ENCODE measurements around the gene GALNT11.
A peak's percentile ranks its signal among the peaks of the same experiment; 100 is the strongest.

Gene GALNT11

GRCh38 chr7:152129682-152130081 lies 104.2 kb downstream of the GALNT11 start:
- DNase-seq (ENCODE audit: insufficient read length, low spot score) (no peak), FAIRE-seq (no peak)
- TF ChIP-seq POLR2A (IDR thresholded peaks at IDR 0.05; ENCODE audit: low read depth, low read length), result no peak

- DNase-seq (ENCODE audit: insufficient read length, low spot score), result no peak
- no peak for TF ChIP-seq POLR2A (IDR thresholded peaks at IDR 0.05; ENCODE audit: low read depth, low read length)
- no peak for FAIRE-seq
Observed at GRCh38 chr7:152130658-152131590, 105.5 kb downstream of the GALNT11 start.

DNA sequence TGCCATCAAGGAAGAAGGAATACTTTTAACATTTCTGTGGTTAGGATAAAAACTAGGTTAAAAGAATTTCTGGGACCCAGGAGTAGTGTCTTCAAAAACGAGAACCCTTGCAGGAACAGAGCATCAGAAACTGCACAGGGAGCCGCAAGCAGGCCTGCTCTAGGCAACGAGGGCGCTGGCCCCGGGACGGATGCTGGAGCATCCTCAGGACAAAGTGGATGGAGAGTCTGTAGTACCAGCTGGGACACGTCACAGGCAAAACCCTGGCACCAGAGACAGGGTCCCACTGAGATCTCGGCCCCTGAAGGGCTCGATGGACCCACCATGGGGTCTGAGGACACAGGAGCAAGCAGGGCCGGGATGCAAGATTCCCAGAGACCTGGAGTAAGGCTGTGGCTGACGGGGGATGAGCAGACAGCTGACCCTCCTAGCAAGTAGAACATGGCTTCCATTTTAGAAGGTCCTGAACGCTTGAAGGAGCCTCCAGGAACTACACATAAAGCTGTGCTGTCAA lies 106.6 kb downstream of the GALNT11 start:
- TF ChIP-seq POLR2A (IDR thresholded peaks at IDR 0.05; ENCODE audit: low read depth, low read length), result no peak
- FAIRE-seq (no peak), DNase-seq (ENCODE audit: insufficient read length, low spot score) (no peak)

GRCh38 chr7:152132812-152133211 lies 107.3 kb downstream of the GALNT11 start:
- DNase-seq (ENCODE audit: insufficient read length, low spot score), result no peak
- FAIRE-seq, result no peak
- no peak for TF ChIP-seq POLR2A (IDR thresholded peaks at IDR 0.05; ENCODE audit: low read depth, low read length)

GRCh38 chr7:152133804-152134203 lies 108.3 kb downstream of the GALNT11 start:
- TF ChIP-seq POLR2A (IDR thresholded peaks at IDR 0.05; ENCODE audit: low read depth, low read length), result no peak
- DNase-seq (ENCODE audit: insufficient read length, low spot score) (no peak), FAIRE-seq (no peak)

GRCh38 chr7:152136686-152137085 lies 111.2 kb downstream of the GALNT11 start:
- DNase-seq (ENCODE audit: insufficient read length, low spot score) (peak; percentile 20), FAIRE-seq (no peak)
- no peak for TF ChIP-seq POLR2A (IDR thresholded peaks at IDR 0.05; ENCODE audit: low read depth, low read length)

DNA sequence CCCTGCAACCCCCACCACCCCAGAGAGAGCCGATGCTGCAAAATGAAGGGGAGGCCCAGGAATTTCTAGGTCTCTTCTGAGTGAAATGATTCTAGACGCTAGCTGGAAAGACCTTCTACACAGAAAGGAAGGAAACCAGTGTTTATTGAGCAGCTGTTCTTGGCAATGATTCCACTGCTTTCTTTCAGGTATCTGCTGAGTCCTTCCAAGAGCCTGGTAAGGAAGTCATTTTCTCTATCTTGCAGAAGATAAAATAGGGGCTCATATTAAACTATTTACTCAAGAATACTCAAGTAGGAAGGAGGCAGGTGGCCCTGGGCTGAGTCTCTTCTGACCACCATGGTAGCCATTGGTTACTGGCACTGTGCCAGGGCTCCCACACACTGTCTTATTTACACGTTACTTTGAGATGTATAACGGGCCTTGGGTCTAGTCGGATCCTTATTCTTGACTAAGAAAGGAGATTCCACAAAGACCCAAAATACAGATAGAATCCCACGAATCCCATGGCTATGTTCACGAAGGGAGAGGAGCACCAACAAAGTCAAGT lies 112.1 kb downstream of the GALNT11 start:
- TF ChIP-seq POLR2A (IDR thresholded peaks at IDR 0.05; ENCODE audit: low read depth, low read length), result no peak
- no peak for FAIRE-seq

GRCh38 chr7:152140067-152140466 lies 114.6 kb downstream of the GALNT11 start:
- no peak for TF ChIP-seq POLR2A (IDR thresholded peaks at IDR 0.05; ENCODE audit: low read depth, low read length)
- no peak for DNase-seq (ENCODE audit: insufficient read length, low spot score)
- FAIRE-seq, result no peak

More for the DNA sequence above, 112.1 kb downstream of the GALNT11 start:
- no peak for DNase-seq (ENCODE audit: insufficient read length, low spot score)

- FAIRE-seq (no peak), DNase-seq (ENCODE audit: insufficient read length, low spot score) (no peak)
- no peak for TF ChIP-seq POLR2A (IDR thresholded peaks at IDR 0.05; ENCODE audit: low read depth, low read length)
Observed at GRCh38 chr7:152140560-152140959, 115.1 kb downstream of the GALNT11 start.

DNA sequence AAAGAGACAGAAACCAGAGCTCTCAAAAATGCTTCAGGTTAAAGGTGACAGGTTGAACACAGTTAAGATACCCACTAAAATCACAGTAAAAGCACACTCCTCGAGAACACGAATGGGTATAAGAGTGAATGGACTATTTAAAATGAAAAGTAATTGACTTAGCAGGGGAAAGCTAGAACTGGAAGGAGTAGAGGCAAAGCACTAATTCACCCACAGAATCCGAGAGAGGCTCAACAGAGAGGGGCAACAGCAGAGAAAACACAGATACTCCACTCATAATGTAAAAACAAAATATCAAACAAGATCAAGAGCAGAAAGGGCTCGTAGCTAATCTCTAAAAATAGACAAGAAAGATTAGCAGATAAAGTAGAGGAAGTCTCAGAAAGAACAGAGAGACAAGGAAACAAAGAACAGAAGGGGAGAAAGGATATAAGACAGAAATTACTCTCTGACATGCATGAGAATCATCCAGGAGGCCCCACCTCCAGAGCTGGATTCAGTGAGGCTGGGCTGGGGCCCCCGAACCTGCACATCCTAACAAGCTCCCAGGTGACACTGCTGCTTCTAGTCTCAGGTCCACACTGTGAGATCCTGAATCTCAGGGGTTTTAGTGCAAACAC lies 117.6 kb downstream of the GALNT11 start:
- no peak for TF ChIP-seq POLR2A (IDR thresholded peaks at IDR 0.05; ENCODE audit: low read depth, low read length)
- DNase-seq (ENCODE audit: insufficient read length, low spot score) (no peak), FAIRE-seq (no peak)

DNA sequence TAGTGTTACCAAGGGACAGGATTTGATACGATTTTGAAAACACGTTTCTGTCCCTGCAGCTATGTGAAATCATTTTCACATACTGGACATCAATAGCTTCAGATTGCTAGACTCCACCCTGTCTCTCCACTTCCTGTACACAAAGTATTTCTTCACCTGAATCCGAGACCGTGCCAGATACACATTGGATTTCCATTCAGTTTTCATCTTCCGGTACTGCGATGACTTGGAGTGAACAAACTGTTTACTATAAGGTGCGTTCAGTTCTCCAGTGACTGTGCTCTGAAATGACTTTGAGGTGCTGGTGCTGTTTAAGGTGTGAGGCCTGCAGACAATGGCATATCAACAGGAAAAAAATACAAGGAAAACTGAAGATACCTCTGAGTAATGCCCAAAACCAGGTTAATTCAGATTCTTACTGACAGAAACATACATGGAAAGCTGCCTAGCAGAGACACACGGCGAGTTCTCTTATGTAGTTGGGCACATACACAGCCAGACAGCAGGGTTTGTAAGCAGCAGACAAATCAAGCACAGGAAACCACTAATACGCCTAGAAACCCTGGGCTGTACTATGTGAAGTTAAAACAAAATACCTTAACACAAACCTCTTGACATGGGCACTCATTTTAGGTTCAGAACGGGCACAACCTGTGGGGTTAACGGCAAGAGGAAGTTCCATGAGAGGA lies 119.2 kb downstream of the GALNT11 start:
- no peak for TF ChIP-seq POLR2A (IDR thresholded peaks at IDR 0.05; ENCODE audit: low read depth, low read length)
- FAIRE-seq, result no peak

DNA sequence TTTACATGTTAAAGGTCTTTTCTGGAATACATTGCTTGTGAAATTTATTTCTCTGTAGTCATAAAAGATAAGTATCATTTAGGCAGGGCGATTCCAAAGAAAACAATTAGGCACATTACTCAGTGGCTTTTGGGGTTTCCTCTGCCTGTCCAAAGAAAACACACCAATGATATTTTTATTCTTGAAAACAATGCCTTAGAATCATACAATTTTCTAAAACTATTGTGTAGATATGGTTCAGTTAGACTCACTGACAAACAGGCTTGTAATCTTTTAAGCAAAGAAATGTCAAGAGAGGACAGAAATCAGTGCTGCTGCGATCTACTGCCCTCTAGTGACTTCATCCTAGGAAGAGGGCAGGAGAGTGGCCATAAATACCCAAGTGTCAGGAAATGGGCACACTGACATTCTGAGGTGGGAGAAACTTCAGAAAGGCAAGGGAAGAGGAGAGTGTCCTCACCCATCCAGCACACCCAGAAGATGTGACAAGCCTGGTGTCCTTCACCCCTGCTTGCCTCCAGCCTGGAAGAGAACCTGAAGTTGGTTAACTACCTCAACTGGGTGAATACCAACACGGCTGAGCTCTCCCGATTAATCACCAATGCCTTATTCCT lies 120.5 kb downstream of the GALNT11 start:
- DNase-seq (ENCODE audit: insufficient read length, low spot score) (peak; percentile 21), FAIRE-seq (no peak)
- TF ChIP-seq POLR2A (IDR thresholded peaks at IDR 0.05; ENCODE audit: low read depth, low read length), result no peak

More for the DNA sequence above, 119.2 kb downstream of the GALNT11 start:
- DNase-seq (ENCODE audit: insufficient read length, low spot score), result no peak

DNA sequence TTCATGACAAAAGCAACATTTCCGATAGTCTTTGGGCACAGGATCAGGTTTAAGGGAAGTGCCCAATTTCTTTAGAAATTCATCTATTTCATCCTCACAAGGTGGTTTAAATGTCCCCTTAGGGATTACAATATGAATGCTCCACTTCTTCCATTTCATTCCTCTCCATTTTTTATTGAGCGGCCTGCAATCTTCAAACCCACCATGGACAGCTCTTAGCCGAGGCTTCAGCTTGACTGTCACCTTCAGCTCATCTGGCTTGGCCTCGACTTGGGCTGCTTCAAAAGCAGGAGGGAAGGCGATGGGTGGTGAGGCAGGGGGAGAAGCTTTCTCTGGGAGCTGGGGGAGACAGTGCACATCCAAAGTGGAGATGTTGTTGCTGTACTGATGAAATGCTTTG lies 123.2 kb downstream of the GALNT11 start:
- FAIRE-seq, result no peak
- DNase-seq (ENCODE audit: insufficient read length, low spot score), result no peak
- no peak for TF ChIP-seq POLR2A (IDR thresholded peaks at IDR 0.05; ENCODE audit: low read depth, low read length)

All from H54 (cell line).